GM12878 (cell line): Measurements from ENCODE around the gene GJA10. TPM values are rescaled to one million over a fixed set of nuclear protein-coding genes. Genes with fewer than 3 reads are reported as not detected.

Experiments
- ATAC-seq: fragments of 200-7000 bp; cut with Tn5 transposase; 3 replicates; pipeline ENCODE4 v1.9.1; 2020; ENCODE audit warnings: mild to moderate bottlenecking, moderate library complexity
- BruUV-seq: library from RNA; stranded (reverse); fragments of 400-500 nt; replicated peaks from 2 replicates; lab custom pipeline; 2021; lab: Mats Ljungman, UMichigan
- CTCF ChIA-PET: fragments of 300-600 bp; sonication (Branson Sonifier 250); formaldehyde crosslinking; extraction: SDS; loops from one replicate; lab custom pipeline; 2021; ENCODE audit warnings: inconsistent platforms; lab: Yijun Ruan, JAX
- POLR2A ChIA-PET: fragments of 350-600 bp; formaldehyde crosslinking; extraction: SDS; loops from one replicate; lab custom pipeline; 2021; ENCODE audit warnings: inconsistent platforms; lab: Charles Lee
- RAD21 ChIA-PET: fragments of 300-600 bp; sonication (Branson Sonifier 250); formaldehyde crosslinking; loops from one replicate; lab custom pipeline; 2023; ENCODE audit warnings: antibody characterized with exemption; ENCODE audit not compliant: unreplicated experiment; lab: Charles Lee
- SMC1A ChIA-PET: fragments of 300-600 bp; sonication (Branson Sonifier 250); formaldehyde crosslinking; loops from one replicate; lab custom pipeline; 2023; ENCODE audit not compliant: unreplicated experiment, uncharacterized antibody; lab: Charles Lee
- DNase-seq: peaks from one replicate; pipeline ENCODE4 v3.0.0-alpha.2; 2011; ENCODE audit warnings: low read depth, low spot score
- FAIRE-seq: peaks from 3 replicates; lab custom pipeline; 2011; peaks lifted over from hg19 to GRCh38; lab: Jason Lieb, UNC
- H2AFZ ChIP-seq: 2 replicates; pipeline ENCODE4 v1.6.0; 2011; ENCODE audit warnings: low read depth, low read length, control low read depth; ENCODE audit not compliant: control insufficient read depth
- H3K27ac ChIP-seq: 2 replicates; pipeline ENCODE4 v1.5.1; 2011; ENCODE audit warnings: control low read depth; ENCODE audit not compliant: control insufficient read depth, insufficient read depth
- H3K27me3 ChIP-seq, 2 experiments: replicated peaks in 1 of 2; 2 replicates each; pipeline versions ENCODE4 v1.6.0 to v1.6.1; 2011; ENCODE audit warnings: low read length in 1 of 2; ENCODE audit not compliant: control insufficient read depth in 2 of 2, insufficient read depth in 2 of 2
- H3K36me3 ChIP-seq, 2 experiments: 2 replicates each; pipeline ENCODE4 v1.5.1; 2011; ENCODE audit warnings: low read length in 1 of 2; ENCODE audit not compliant: control insufficient read depth in 2 of 2, insufficient read depth in 2 of 2
- H3K4me1 ChIP-seq: 2 replicates; pipeline ENCODE4 v1.6.1; 2011; ENCODE audit warnings: mild to moderate bottlenecking, low read length, moderate library complexity, mixed read lengths; ENCODE audit not compliant: control insufficient read depth, insufficient read depth
- H3K4me2 ChIP-seq: 2 replicates; pipeline ENCODE4 v1.6.0; 2011; ENCODE audit warnings: control low read depth; ENCODE audit not compliant: control insufficient read depth, insufficient read depth
- H3K4me3 ChIP-seq: fragments of 200-600 bp; sonication (generic); 2 replicates; pipeline ENCODE4 v1.5.1; 2016
- H3K79me2 ChIP-seq: 2 replicates; pipeline ENCODE4 v1.6.0; 2011; ENCODE audit warnings: low read length; ENCODE audit not compliant: control insufficient read depth, insufficient read depth
- H3K9ac ChIP-seq: 2 replicates; pipeline ENCODE4 v1.8.0; 2011; ENCODE audit warnings: low read length, control low read depth, mixed read lengths; ENCODE audit not compliant: control insufficient read depth, insufficient read depth
- H3K9me3 ChIP-seq: replicated peaks from 3 replicates; pipeline ENCODE4 v1.5.1; 2011; ENCODE audit warnings: mild to moderate bottlenecking, low read length; ENCODE audit not compliant: control insufficient read depth, insufficient read depth
- H4K20me1 ChIP-seq: 2 replicates; pipeline ENCODE4 v1.6.0; 2011; ENCODE audit not compliant: control insufficient read depth, insufficient read depth
- ATF2 ChIP-seq: IDR thresholded peaks from 2 replicates; pipeline ENCODE4 v1.6.1; 2012; ENCODE audit warnings: low read length, inconsistent platforms
- CREB1 ChIP-seq: IDR thresholded peaks from 2 replicates; pipeline ENCODE4 v1.6.1; 2012; ENCODE audit warnings: low read depth, mild to moderate bottlenecking, inconsistent platforms
- EGR1 ChIP-seq, 2 experiments: IDR thresholded peaks; 1 replicate in 1 of 2; 2 replicates in 1 of 2; pipeline ENCODE4 v1.6.1; 2011 to 2012; ENCODE audit warnings: low read depth in 2 of 2, low read length in 2 of 2, borderline replicate concordance in 1 of 2, mild to moderate bottlenecking in 1 of 2, moderate library complexity in 1 of 2
- GABPA ChIP-seq: IDR thresholded peaks from 2 replicates; pipeline ENCODE4 v1.6.1; 2014; ENCODE audit warnings: antibody characterized with exemption, low read depth, mild to moderate bottlenecking, inconsistent platforms
- IKZF2 ChIP-seq, 2 experiments: fragments of 450-650 bp; IDR thresholded peaks; 2 replicates each; pipeline ENCODE4 v1.6.1; 2017; ENCODE audit warnings: mild to moderate bottlenecking in 2 of 2, moderate library complexity in 2 of 2
- JUNB ChIP-seq: IDR thresholded peaks from 2 replicates; pipeline ENCODE4 v1.6.1; 2016; ENCODE audit warnings: antibody characterized with exemption, mild to moderate bottlenecking
- KDM1A ChIP-seq: fragments of 200-600 bp; sonication (generic); IDR thresholded peaks from 2 replicates; pipeline ENCODE4 v1.6.1; 2016; ENCODE audit warnings: borderline replicate concordance
- MEF2A ChIP-seq: IDR thresholded peaks from 2 replicates; pipeline ENCODE4 v1.6.1; 2011; ENCODE audit warnings: low read depth, mild to moderate bottlenecking, low read length, moderate library complexity; ENCODE audit not compliant: insufficient read depth
- MXI1 ChIP-seq: fragments of 150-350 bp; IDR thresholded peaks from 2 replicates; pipeline ENCODE4 v1.6.1; 2011; ENCODE audit warnings: low read depth, mild to moderate bottlenecking, inconsistent platforms, low read length, improper control_type of control experiment
- PAX5 ChIP-seq: IDR thresholded peaks from 2 replicates; pipeline ENCODE4 v1.6.1; 2011; ENCODE audit warnings: low read depth, low read length, borderline replicate concordance
- PAX8 ChIP-seq: fragments of 450-650 bp; IDR thresholded peaks from 2 replicates; pipeline ENCODE4 v1.6.1; 2017; ENCODE audit warnings: mild to moderate bottlenecking, moderate library complexity
- PRDM15 ChIP-seq: fragments of 450-650 bp; formaldehyde crosslinking; IDR thresholded peaks from 2 replicates; pipeline ENCODE4 v1.4.0; 2020; ENCODE audit warnings: mild to moderate bottlenecking, moderate library complexity
- RCOR1 ChIP-seq: conservative IDR thresholded peaks from 2 replicates; pipeline ENCODE4 v1.6.1; 2012; ENCODE audit warnings: low read depth, low read length, improper control_type of control experiment
- RUNX3 ChIP-seq: IDR thresholded peaks from 2 replicates; pipeline ENCODE4 v1.6.1; 2012; ENCODE audit warnings: low read length, inconsistent platforms
- SIX5 ChIP-seq: IDR thresholded peaks from 2 replicates; pipeline ENCODE4 v1.6.1; 2011; ENCODE audit warnings: mild to moderate bottlenecking, low read depth, low read length, moderate library complexity; ENCODE audit not compliant: severe bottlenecking
- SRF ChIP-seq, 2 experiments: IDR thresholded peaks; 2 replicates each; pipeline ENCODE4 v1.6.1; 2011; ENCODE audit warnings: low read depth in 2 of 2, low read length in 2 of 2, mild to moderate bottlenecking in 1 of 2, moderate library complexity in 1 of 2
- WGBS: methylation state at CpG from one replicate; pipeline ENCODE4 v1.1.6; 2016; ENCODE audit warnings: low lambda C conversion rate; ENCODE audit not compliant: insufficient replicate concordance, insufficient coverage; ENCODE audit errors: missing lambda C conversion rate; 5-methylcytosine and 5-hydroxymethylcytosine counted together
- in situ Hi-C: fragments of 300-500 bp; cut with MboI; formaldehyde crosslinking; loops from 9 replicates; pipeline ENCODE4 v1.14.3; 2018; ENCODE audit warnings: mixed read lengths
- intact Hi-C: fragments of 100-400 bp; cut with micrococcal nuclease; formaldehyde crosslinking; loops from one replicate; pipeline ENCODE4 v1.14.2; 2022; ENCODE audit not compliant: unreplicated experiment
- polyA plus RNA-seq, 11 experiments: library from polyadenylated mRNA; depleted of rRNA in 4 of 11; unstranded in 6 of 11; stranded (reverse) in 5 of 11; fragments of >200 nt; fragmentation: Nextera tagmentation in 4 of 11; fragmentation: Illumina TruSeq in 1 of 11; extraction: Ambion mirVana in 4 of 11; extraction: Trizol in 1 of 11; gene quantifications; 1 replicate in 1 of 11; 2 replicates in 10 of 11; pipeline versions ENCODE4 v1.2.1 to v1.2.3, GENCODE V29; 2011 to 2016; ENCODE audit warnings: inconsistent platforms in 2 of 11, missing spikeins in 2 of 11, low read depth in 1 of 11
- total RNA-seq, 4 experiments: library from RNA; depleted of rRNA in 3 of 4; stranded (reverse); fragments of >200 nt in 3 of 4; fragmentation: Illumina TruSeq in 1 of 4; extraction: Trizol in 1 of 4; gene quantifications; 2 replicates each; pipeline versions ENCODE4 v1.2.1 to v1.2.3, GENCODE V29; 2013 to 2021

GJA10 gene
- total and polyA plus RNA-seq, 10 of the 15 experiments (the other 5 are each of a cell fraction or from before 2014, with no cell fraction given) = not detected

- in situ Hi-C loops (no loop called here), intact Hi-C loops (no loop called here)
- no peak for FAIRE-seq
- H3K36me3 ChIP-seq = peaks cover 3 to 7% of the 10 kb centered on the region in 2 experiments; a peak in 3 of 4 replicates
- no peak overlapping the region for H3K9ac ChIP-seq
- peak overlapping the region; percentile 42; the same call in 1 of the 2 replicates for H3K27ac ChIP-seq
- no peaks in the 10 kb centered on the region for H3K9me3 ChIP-seq
- peak; percentile 59 for DNase-seq
- ChIA-PET SMC1A (interaction anchor here (0.8 kb wide), 1 partner anchor 488 kb away, joined by 3 read pairs; no protein-coding TSS in a partner anchor), POLR2A (interaction anchor here (1.2 kb wide), 1 partner anchor 31 kb away, joined by 4 read pairs; the partner anchor contains the start of gene CASP8AP2), RAD21 (interaction anchor here (1.4 kb wide), 1 partner anchor 30 kb away, joined by 5 read pairs; no protein-coding TSS in a partner anchor), CTCF (no interaction called here)
- ATAC-seq = peak; percentile 75
- 26% methylated on average over 4 of the region's 4 CpGs for WGBS
- no TSS peak for BruUV-seq
- peaks cover 25% of the 10 kb centered on the region for H3K4me1 ChIP-seq
- no peak overlapping the region for H3K4me3 ChIP-seq
- H2AFZ ChIP-seq = no peak overlapping the region; the same call in 1 of the 2 replicates
- H3K27me3 ChIP-seq = no peaks in the 10 kb centered on the region
- no peak overlapping the region for H3K4me2 ChIP-seq
- H3K79me2 ChIP-seq = no peaks in the 10 kb centered on the region
- no peaks in the 10 kb centered on the region for H4K20me1 ChIP-seq
- no peak for TF ChIP-seq SIX5
- peak; percentile 33 to 48; a peak in 2 of 4 replicates for TF ChIP-seq IKZF2 (IDR thresholded peaks at IDR 0.05)
- 0 out of 2 replicates have a peak, but pooled peaks have one; percentile 10 for TF ChIP-seq CREB1
- TF ChIP-seq PAX5 = no peak
- TF ChIP-seq EGR1 (IDR thresholded peaks at IDR 0.05; ENCODE audit: borderline replicate concordance in 1 of 2, low read depth in 2 of 2, low read length in 2 of 2) = no peak
- peak; percentile 59; the same call in 1 of the 2 replicates for TF ChIP-seq MEF2A
- no peak for TF ChIP-seq PRDM15 (CRISPR knock-in tag)
- no peak for TF ChIP-seq KDM1A
- no peak for TF ChIP-seq GABPA
- TF ChIP-seq RCOR1 = no peak
- peak; percentile 78 for TF ChIP-seq RUNX3
- TF ChIP-seq JUNB = peak; percentile 42
- TF ChIP-seq ATF2 = peak; percentile 51; the same call in 1 of the 2 replicates
- TF ChIP-seq PAX8 = no peak
- no peak for TF ChIP-seq MXI1
- no peak for TF ChIP-seq SRF (IDR thresholded peaks at IDR 0.05; ENCODE audit: low read depth in 2 of 2, low read length in 2 of 2)
Observed at GRCh38 chr6:89859744-89860143, 34.5 kb upstream of the GJA10 start.
